Measurements from ENCODE around the gene SLC39A5. TPM values are rescaled to one million over a fixed set of nuclear protein-coding genes. Genes with fewer than 3 reads are reported as not detected.
"Not testable (repeated sequence)": the region's sequence is repeated elsewhere in the genome, so short reads cannot be mapped to it uniquely, and the experiment has no call there.

The SLC39A5 gene
- total RNA-seq, 1 donor from 2014 or later, result 0.86 TPM

DNA sequence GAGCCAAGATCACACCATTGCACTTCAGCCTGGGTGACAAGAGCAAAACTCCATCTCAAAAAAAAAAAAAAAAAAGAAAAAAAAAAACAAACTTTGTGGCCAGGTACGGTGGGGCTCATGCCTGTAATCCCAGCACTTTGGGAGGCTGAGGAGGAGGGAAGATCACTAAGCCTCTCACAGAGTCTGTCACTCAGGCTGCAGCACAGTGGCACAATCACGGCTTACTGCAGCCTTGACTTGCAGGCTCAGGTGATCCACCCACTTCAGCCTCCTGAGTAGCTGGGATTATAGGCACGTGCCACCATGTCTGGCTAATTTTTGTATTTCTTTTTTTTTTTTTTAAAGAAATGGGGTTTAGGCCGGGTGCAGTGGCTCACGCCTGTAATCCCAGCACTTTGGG is 54.4 kb downstream of the SLC39A5 start:
- peaks cover 50% of the 10 kb centered on the region for H3K36me3 Mint-ChIP-seq (ENCODE audit: low read depth)
- DNase-seq, H3K4me3 Mint-ChIP-seq: not testable (repeated sequence)

DNA sequence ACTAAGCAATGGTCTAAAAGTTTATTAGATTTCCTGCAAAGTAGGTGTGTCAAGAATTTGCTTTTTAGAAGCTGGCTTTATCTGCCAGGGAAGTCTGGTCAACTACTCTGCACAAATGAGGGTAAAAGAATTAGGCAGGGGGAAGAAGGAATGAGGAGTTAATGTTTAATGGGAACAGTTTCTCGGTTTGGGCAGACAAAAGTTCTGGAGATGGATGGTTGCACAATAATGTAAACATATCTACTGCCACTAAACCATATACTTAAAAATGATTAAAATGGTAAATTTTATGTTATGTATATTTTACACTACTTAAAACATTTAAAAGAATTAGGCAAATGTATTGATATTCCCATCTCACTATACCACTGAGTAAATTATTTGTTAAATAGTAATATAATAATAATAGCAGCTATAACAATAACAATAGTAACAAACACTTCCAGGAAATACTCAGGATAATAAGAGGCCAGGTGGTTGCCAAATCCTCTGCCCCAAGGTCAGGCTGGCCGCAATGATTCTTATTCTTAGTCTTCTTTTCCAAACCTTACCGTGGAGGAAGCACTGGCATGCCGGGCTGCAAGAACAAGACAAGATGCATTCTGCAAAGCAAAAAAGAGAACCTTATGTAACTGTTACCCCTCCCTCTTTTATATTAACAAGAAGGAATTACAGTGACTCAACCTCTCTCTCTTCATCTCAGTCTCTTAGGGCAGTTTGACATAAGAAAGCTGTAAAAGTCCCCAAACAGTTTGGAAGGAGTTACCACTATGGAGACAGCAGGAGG is 56.4 kb downstream of the SLC39A5 start:
- Mint-ChIP-seq H3K36me3 (ENCODE audit: low read depth) (peaks cover 51% of the 10 kb centered on the region), H3K4me1 (peaks cover 15% of the 10 kb centered on the region), H3K27ac (no peak overlapping the region), H3K9me3 (no peaks in the 10 kb centered on the region), H3K27me3 (no peaks in the 10 kb centered on the region), H3K4me3 (no peak overlapping the region)
- DNase-seq, result no peak
- intact Hi-C loops (cut with micrococcal nuclease), result no loop called here

More for the DNA sequence above, 54.4 kb downstream of the SLC39A5 start:
- H3K27ac Mint-ChIP-seq; intact Hi-C loops (cut with micrococcal nuclease); H3K9me3 Mint-ChIP-seq; H3K27me3 Mint-ChIP-seq; H3K4me1 Mint-ChIP-seq: not testable (repeated sequence)

Other genes starting within 250 kb of the SLC39A5 start
- gene SUOX, start 232.8 kb upstream of the SLC39A5 start, total RNA-seq, result 9.3 and 10.2 TPM in 2 replicates
- gene IKZF4, start 209.0 kb upstream of the SLC39A5 start, total RNA-seq, result 24.3 and 26.1 TPM in 2 replicates
- 40.5 and 46.3 TPM in 2 replicates for gene RPS26, start 188.1 kb upstream of the SLC39A5 start, total RNA-seq
- gene ERBB3, start 149.9 kb upstream of the SLC39A5 start, total RNA-seq, result 0.14 and 0.57 TPM in 2 replicates
- gene PA2G4, start 125.5 kb upstream of the SLC39A5 start, total RNA-seq, result 453 and 472 TPM in 2 replicates
- 3,831 and 3,993 TPM in 2 replicates for gene RPL41, start 113.4 kb upstream of the SLC39A5 start, total RNA-seq
- gene ZC3H10, start 111.8 kb upstream of the SLC39A5 start, total RNA-seq, result 8.9 and 11.2 TPM in 2 replicates
- gene ESYT1, start 101.8 kb upstream of the SLC39A5 start, total RNA-seq, result 155 and 158 TPM in 2 replicates
- 63.3 and 68.9 TPM in 2 replicates for gene MYL6B, start 77.5 kb upstream of the SLC39A5 start, total RNA-seq
- 717 and 752 TPM in 2 replicates for gene MYL6, start 71.7 kb upstream of the SLC39A5 start, total RNA-seq
- 127 and 130 TPM in 2 replicates for gene SMARCC2, start 40.6 kb upstream of the SLC39A5 start, total RNA-seq
- 39.8 and 41.1 TPM in 2 replicates for gene RNF41, start 8.1 kb upstream of the SLC39A5 start, total RNA-seq
- 94.7 and 96.0 TPM in 2 replicates for gene NABP2, start 5.7 kb upstream of the SLC39A5 start, total RNA-seq
- gene ANKRD52, start 28.3 kb downstream of the SLC39A5 start, total RNA-seq, result 68.0 and 69.0 TPM in 2 replicates
- gene COQ10A, start 36.9 kb downstream of the SLC39A5 start, total RNA-seq, result 17.0 TPM in 2 replicates
- gene CS, start 70.3 kb downstream of the SLC39A5 start, total RNA-seq, result 311 and 317 TPM in 2 replicates
- gene CNPY2, start 85.9 kb downstream of the SLC39A5 start, total RNA-seq, result 165 and 169 TPM in 2 replicates
- gene PAN2, start 103.9 kb downstream of the SLC39A5 start, total RNA-seq, result 31.3 and 34.7 TPM in 2 replicates
- gene IL23A, start 108.8 kb downstream of the SLC39A5 start, total RNA-seq, result 36.0 and 36.9 TPM in 2 replicates
- 64.9 and 68.4 TPM in 2 replicates for gene STAT2, start 130.1 kb downstream of the SLC39A5 start, total RNA-seq
- not detected in 2 replicates for gene APOF, start 132.8 kb downstream of the SLC39A5 start, total RNA-seq
- 46.5 and 48.8 TPM in 2 replicates for gene TIMELESS, start 219.4 kb downstream of the SLC39A5 start, total RNA-seq
- not detected in 2 replicates for gene MIP, start 224.6 kb downstream of the SLC39A5 start, total RNA-seq
- gene SPRYD4, start 238.5 kb downstream of the SLC39A5 start, total RNA-seq, result 5.2 and 5.5 TPM in 2 replicates

Data from activated CD4-positive, alpha-beta T cell treated with anti-CD3 and anti-CD28 coated beads, Interleukin-2, amount 10 ng/mL, durations not matched to agents 24 days and 14 days (primary cell).